Left ventricle myocardium inferior (tissue), 1 donor: ENCODE data around the gene HSD17B2. TPM values are rescaled to one million over a fixed set of nuclear protein-coding genes. Genes with fewer than 3 reads are reported as not detected.

ENCODE experiments used
- DNase-seq: peaks from one replicate; pipeline ENCODE4 v3.0.0-alpha.2; 2020
- H3K27ac ChIP-seq: fragments of 200-600 bp; replicated peaks from 2 replicates; pipeline ENCODE4 v1.8.0; 2021
- H3K27me3 ChIP-seq: fragments of 200-600 bp; 2 replicates; pipeline ENCODE4 v1.8.0; 2021; ENCODE audit warnings: low read depth
- H3K36me3 ChIP-seq: fragments of 200-600 bp; 2 replicates; pipeline ENCODE4 v1.8.0; 2021
- H3K4me1 ChIP-seq: fragments of 200-600 bp; 2 replicates; pipeline ENCODE4 v1.8.0; 2021
- H3K4me3 ChIP-seq: fragments of 200-600 bp; 2 replicates; pipeline ENCODE4 v1.8.0; 2021; ENCODE audit warnings: mild to moderate bottlenecking, moderate library complexity
- H3K9me3 ChIP-seq: fragments of 200-600 bp; replicated peaks from 2 replicates; pipeline ENCODE4 v1.8.0; 2021
- CTCF ChIP-seq: fragments of 200-600 bp; IDR thresholded peaks from 2 replicates; pipeline ENCODE4 v1.8.0; 2021; ENCODE audit warnings: antibody characterized with exemption, mild to moderate bottlenecking, borderline replicate concordance
- intact Hi-C: fragments of 100-400 bp; cut with micrococcal nuclease; formaldehyde crosslinking; loops from one replicate; pipeline ENCODE4 v1.11.0; 2022
- total RNA-seq: library from RNA; stranded (reverse); fragmentation: NEBNext Ultra II Directional; extraction: Animal tissue kit (Norgen Biotek cat#: 25700); gene quantifications from one replicate; pipeline ENCODE4 v1.2.1, GENCODE V29; 2021
- donor health status: DM: no; HTN: yes; CAD: no; lungs with severe emphysema.

Gene HSD17B2
- total RNA-seq, 1 donor from 2014 or later: not detected

DNA sequence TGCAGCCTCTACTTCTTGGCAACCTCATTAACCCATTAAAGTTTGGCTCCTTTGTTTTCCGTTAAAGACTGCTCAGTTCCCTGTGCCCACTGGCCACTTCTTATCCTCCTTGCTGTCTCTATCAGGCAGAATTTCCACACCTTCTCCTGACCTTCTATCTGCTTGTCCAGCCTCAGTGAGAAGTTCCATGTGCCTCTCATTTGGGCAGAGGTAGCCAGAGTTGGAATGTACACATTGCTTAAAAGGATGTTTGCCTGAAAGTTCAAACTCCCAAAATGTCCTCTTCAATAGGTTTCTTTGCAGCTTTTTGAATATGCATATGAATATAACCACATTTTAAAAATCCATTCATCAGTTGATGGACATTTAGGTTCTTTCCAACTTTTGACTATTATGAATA, 47.0 kb downstream of the HSD17B2 start:
- intact Hi-C loops: no loop called here
- H3K27me3 ChIP-seq: peaks cover 31% of the 10 kb centered on the region
- H3K36me3 ChIP-seq: no peaks in the 10 kb centered on the region
- H3K4me3 ChIP-seq: no peak overlapping the region
- TF ChIP-seq CTCF: no peak
- peaks cover 34% of the 10 kb centered on the region for H3K9me3 ChIP-seq
- no peak for DNase-seq
- no peaks in the 10 kb centered on the region for H3K4me1 ChIP-seq
- H3K27ac ChIP-seq: no peak overlapping the region

- peaks cover 29% of the 10 kb centered on the region for H3K27me3 ChIP-seq
- no peak for TF ChIP-seq CTCF
- no peak for DNase-seq
- H3K4me1 ChIP-seq: no peaks in the 10 kb centered on the region
- H3K9me3 ChIP-seq: peaks cover 28% of the 10 kb centered on the region
- no peak overlapping the region for H3K4me3 ChIP-seq
- no peaks in the 10 kb centered on the region for H3K36me3 ChIP-seq
- H3K27ac ChIP-seq: no peak overlapping the region
- intact Hi-C loops: no loop called here
Observed at GRCh38 chr16:82082543-82083244, 47.6 kb downstream of the HSD17B2 start.

DNA sequence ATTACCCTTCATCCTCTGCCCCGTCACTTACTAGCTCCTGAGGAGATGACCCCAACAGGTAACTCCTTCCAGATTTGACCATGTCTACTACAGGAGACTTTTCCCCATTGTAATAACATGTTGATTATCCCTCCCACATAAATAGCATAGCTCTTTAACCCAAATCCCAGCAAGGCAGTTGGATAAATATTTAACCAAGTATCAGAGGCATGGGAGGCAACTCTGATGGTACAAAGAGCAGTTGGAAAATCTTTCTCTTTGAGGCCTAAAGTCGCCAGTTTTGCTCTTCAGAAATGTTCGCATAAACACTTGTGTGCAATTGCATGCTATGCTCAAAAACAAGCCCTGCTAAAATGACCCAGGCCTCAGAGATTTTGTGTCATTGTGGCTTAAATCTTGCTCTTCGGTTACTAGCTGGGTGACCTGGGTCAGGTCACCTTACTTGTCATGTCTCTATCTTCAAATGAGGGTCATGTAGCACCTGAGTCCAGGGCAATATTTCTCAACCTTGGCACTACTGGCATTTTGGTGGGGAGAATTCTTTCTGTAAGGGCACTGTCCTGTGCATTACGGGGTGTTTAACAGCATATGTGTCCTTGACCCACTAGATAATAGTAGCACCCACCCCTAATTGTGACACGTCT, 48.8 kb downstream of the HSD17B2 start:
- Histone ChIP-seq H3K36me3 (no peaks in the 10 kb centered on the region), H3K4me1 (no peaks in the 10 kb centered on the region), H3K27me3 (peaks cover 29% of the 10 kb centered on the region), H3K4me3 (no peak overlapping the region), H3K27ac (no peak overlapping the region), H3K9me3 (peaks cover 16% of the 10 kb centered on the region)
- intact Hi-C loops: no loop called here
- no peak for DNase-seq
- no peak for TF ChIP-seq CTCF

DNA sequence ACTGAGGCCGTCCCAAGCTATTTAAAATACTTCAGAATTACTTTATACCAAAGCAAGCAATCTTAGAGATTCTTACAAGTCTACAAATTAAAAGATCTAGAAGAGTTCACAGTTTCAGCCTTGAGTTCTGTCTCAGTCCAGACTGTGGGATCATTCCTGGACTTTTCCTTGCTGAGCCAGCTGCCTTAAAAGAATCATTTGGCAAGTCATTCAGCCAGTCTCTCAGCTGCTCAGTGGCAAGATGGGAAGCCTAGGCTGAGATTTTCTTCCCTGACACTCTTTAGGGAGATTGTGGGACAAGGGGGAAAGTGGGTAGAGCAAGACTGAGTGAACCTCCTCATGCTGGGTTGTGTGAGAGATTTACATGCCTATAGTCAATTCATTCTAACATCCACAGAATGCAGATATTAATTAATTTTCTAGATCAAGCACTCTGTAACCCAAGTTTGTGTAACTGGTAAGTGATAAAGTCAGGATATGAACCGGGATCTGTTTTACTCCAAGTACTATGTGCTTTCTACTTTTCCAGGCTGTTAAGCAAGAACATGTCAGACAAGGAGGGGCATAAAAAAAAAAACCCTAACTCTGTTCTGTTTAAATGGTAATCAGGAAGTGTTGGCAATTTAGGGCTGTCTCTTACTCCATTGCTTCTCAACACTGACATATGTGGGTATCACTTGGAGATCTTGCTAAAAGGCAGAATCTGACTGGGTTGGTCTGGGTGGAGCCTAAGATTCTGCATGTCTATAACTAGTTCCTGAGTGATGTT, 50.1 kb downstream of the HSD17B2 start:
- no peaks in the 10 kb centered on the region for H3K4me1 ChIP-seq
- H3K36me3 ChIP-seq: no peaks in the 10 kb centered on the region
- no peak overlapping the region for H3K27ac ChIP-seq
- H3K9me3 ChIP-seq: peaks cover 3% of the 10 kb centered on the region
- intact Hi-C loops: no loop called here
- H3K27me3 ChIP-seq: peaks cover 31% of the 10 kb centered on the region
- no peak for TF ChIP-seq CTCF
- no peak overlapping the region for H3K4me3 ChIP-seq
- no peak for DNase-seq

GRCh38 chr16:82088483-82088882, 53.4 kb downstream of the HSD17B2 start:
- no peaks in the 10 kb centered on the region for H3K9me3 ChIP-seq
- peaks cover 19% of the 10 kb centered on the region for H3K27me3 ChIP-seq
- no peak for TF ChIP-seq CTCF
- no peak overlapping the region for H3K4me3 ChIP-seq
- H3K27ac ChIP-seq: no peak overlapping the region
- intact Hi-C loops: no loop called here
- no peaks in the 10 kb centered on the region for H3K4me1 ChIP-seq
- no peak for DNase-seq
- H3K36me3 ChIP-seq: no peaks in the 10 kb centered on the region
